HepG2 (cell line): ENCODE measurements around the gene NRL. TPM values are rescaled to one million over a fixed set of nuclear protein-coding genes. Genes with fewer than 3 reads are reported as not detected.

Experiments used
- FLYWCH1 ChIP-seq: sonication (generic); formaldehyde crosslinking; IDR thresholded peaks from 2 replicates; pipeline ENCODE4 v1.8.1; 2023; ENCODE audit warnings: mild to moderate bottlenecking, missing genetic modification reagents
- KLF6 ChIP-seq: IDR thresholded peaks from 2 replicates; pipeline ENCODE4 v1.8.0; 2016; ENCODE audit warnings: missing biosample characterization, missing genetic modification reagents
- PRPF4 ChIP-seq: fragments of 200-400 bp; formaldehyde crosslinking; IDR thresholded peaks from 2 replicates; pipeline ENCODE4 v1.6.1; 2016; ENCODE audit warnings: low read length, low read depth; ENCODE audit not compliant: poor library complexity, severe bottlenecking
- RBM39 ChIP-seq: fragments of 200-400 bp; formaldehyde crosslinking; IDR thresholded peaks from one replicate; pipeline ENCODE4 v1.6.1; 2018; ENCODE audit warnings: antibody characterized with exemption, mild to moderate bottlenecking, low read depth, low read length; ENCODE audit not compliant: poor library complexity, severe bottlenecking
- SCMH1 ChIP-seq: sonication (generic); formaldehyde crosslinking; IDR thresholded peaks from 2 replicates; pipeline ENCODE4 v1.9.0; 2021; ENCODE audit warnings: missing genetic modification reagents, mild to moderate bottlenecking, borderline replicate concordance
- SSRP1 ChIP-seq: IDR thresholded peaks from 2 replicates; pipeline ENCODE4 v1.6.1; 2016; ENCODE audit warnings: control low read depth
- ZNF598 ChIP-seq: sonication (generic); formaldehyde crosslinking; IDR thresholded peaks from 2 replicates; pipeline ENCODE4 v1.5.1; 2020; ENCODE audit warnings: mild to moderate bottlenecking, missing genetic modification reagents, borderline replicate concordance
- ZNF816 ChIP-seq: sonication (generic); formaldehyde crosslinking; IDR thresholded peaks from 2 replicates; pipeline ENCODE4 v1.8.0; 2022; ENCODE audit warnings: missing genetic modification reagents, mild to moderate bottlenecking, borderline replicate concordance
- polyA plus RNA-seq, 8 experiments: library from polyadenylated mRNA; depleted of rRNA in 3 of 8; stranded (reverse) in 7 of 8; unstranded in 1 of 8; fragments of >200 nt; fragmentation: Illumina TruSeq in 4 of 8; extraction: Trizol in 4 of 8; gene quantifications; 2 replicates each; pipeline versions ENCODE4 v1.2.1 to v1.2.3, GENCODE V29; 2011 to 2016; ENCODE audit warnings: low read depth in 4 of 8, missing spikeins in 1 of 8, mixed read lengths in 1 of 8; ENCODE audit not compliant: insufficient read depth in 1 of 8
- total RNA-seq, 5 experiments: library from RNA; depleted of rRNA; stranded (reverse); fragments of >200 nt; fragmentation: Illumina TruSeq; extraction: Trizol; gene quantifications; 2 replicates each; pipeline ENCODE4 v1.2.3, GENCODE V29; 2016; ENCODE audit warnings: low read depth in 1 of 5
- TF ChIP-seq, protein P1 (sequence below): sonication (generic); formaldehyde crosslinking; IDR thresholded peaks from 2 replicates; pipeline ENCODE4 v1.5.0; 2020; ENCODE audit warnings: mild to moderate bottlenecking, missing genetic modification reagents, borderline replicate concordance
- TF ChIP-seq, protein P2 (sequence below), 2 experiments: sonication (generic) in 1 of 2; formaldehyde crosslinking in 1 of 2; IDR thresholded peaks; 2 replicates each; pipeline versions ENCODE4 v1.6.1 to v1.9.0; 2014 to 2022; ENCODE audit warnings: antibody characterized with exemption in 1 of 2, borderline replicate concordance in 1 of 2, inconsistent platforms in 1 of 2, low read depth in 1 of 2, missing genetic modification reagents in 1 of 2
- TF ChIP-seq, protein P3 (sequence below): sonication (generic); formaldehyde crosslinking; IDR thresholded peaks from 2 replicates; pipeline ENCODE4 v1.5.1; 2020; ENCODE audit warnings: mild to moderate bottlenecking, missing genetic modification reagents, borderline replicate concordance

Gene NRL
- total and polyA plus RNA-seq, 2 of the 13 experiments (the other 11 are each of a cell fraction or from before 2014, with no cell fraction given) = 2.5 to 4.7 TPM

DNA sequence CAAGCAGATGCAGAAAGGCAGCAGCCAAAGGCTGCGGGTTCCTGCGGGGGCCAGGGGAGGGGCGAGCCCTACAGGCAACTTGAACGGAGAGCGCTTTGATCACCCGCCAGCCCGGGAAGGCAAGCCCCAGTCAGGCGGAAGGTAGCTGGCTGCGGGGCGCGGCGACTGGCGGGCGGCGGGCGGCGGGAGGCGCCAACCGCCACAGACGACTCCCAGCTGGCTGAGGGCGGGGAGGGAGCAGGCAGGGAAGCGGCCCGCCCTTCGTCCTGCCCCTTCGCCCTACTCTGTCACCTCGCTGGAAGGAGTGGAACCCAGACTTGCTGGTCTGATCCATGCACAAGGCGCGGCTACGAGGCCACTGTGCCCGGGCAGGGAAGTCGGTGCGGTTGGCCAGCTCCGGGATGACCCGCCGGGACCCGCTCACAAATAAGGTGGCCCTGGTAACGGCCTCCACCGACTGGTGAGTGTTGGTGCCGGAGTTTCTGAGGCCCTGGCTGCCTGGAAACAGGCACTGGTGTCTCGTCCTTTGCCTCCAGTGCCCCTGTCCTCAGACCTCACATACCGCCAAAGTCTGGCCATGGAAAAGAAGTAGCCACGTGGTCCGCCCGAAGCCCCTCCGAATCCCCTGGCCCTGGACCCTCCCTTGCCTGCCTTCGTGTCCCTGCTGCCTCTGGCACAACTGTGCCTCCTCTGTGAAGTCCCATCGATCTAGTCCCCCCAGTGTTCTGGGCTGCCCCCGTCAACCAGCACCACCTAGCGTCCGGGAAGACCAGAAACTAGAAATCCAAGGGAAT is 78.4 kb downstream of the NRL start (continued):
- TF ChIP-seq SCMH1 (CRISPR knock-in tag) (no peak), RBM39 (peak; percentile 73), ZNF598 (CRISPR knock-in tag) (no peak; the same call in 1 of the 2 replicates), ZNF816 (CRISPR knock-in tag) (peak; percentile 50; the same call in 1 of the 2 replicates), FLYWCH1 (CRISPR knock-in tag) (peak; percentile 29; the same call in 1 of the 2 replicates), PRPF4 (no peak), SSRP1 (CRISPR knock-in tag) (0 out of 2 replicates have a peak, but pooled peaks have one; percentile 44), KLF6 (peak; percentile 67; the same call in 1 of the 2 replicates)
- TF ChIP-seq, protein P1, sequence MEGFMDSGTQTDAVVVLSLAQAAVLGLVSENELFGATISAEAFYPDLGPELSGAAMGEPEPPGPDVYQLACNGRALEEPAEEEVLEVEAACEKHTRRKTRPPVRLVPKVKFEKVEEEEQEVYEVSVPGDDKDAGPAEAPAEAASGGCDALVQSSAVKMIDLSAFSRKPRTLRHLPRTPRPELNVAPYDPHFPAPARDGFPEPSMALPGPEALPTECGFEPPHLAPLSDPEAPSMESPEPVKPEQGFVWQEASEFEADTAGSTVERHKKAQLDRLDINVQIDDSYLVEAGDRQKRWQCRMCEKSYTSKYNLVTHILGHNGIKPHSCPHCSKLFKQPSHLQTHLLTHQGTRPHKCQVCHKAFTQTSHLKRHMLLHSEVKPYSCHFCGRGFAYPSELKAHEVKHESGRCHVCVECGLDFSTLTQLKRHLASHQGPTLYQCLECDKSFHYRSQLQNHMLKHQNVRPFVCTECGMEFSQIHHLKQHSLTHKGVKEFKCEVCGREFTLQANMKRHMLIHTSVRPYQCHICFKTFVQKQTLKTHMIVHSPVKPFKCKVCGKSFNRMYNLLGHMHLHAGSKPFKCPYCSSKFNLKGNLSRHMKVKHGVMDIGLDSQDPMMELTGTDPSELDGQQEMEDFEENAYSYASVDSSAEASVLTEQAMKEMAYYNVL (CRISPR knock-in tag) = no peak; the same call in 1 of the 2 replicates
- TF ChIP-seq, protein P2, sequence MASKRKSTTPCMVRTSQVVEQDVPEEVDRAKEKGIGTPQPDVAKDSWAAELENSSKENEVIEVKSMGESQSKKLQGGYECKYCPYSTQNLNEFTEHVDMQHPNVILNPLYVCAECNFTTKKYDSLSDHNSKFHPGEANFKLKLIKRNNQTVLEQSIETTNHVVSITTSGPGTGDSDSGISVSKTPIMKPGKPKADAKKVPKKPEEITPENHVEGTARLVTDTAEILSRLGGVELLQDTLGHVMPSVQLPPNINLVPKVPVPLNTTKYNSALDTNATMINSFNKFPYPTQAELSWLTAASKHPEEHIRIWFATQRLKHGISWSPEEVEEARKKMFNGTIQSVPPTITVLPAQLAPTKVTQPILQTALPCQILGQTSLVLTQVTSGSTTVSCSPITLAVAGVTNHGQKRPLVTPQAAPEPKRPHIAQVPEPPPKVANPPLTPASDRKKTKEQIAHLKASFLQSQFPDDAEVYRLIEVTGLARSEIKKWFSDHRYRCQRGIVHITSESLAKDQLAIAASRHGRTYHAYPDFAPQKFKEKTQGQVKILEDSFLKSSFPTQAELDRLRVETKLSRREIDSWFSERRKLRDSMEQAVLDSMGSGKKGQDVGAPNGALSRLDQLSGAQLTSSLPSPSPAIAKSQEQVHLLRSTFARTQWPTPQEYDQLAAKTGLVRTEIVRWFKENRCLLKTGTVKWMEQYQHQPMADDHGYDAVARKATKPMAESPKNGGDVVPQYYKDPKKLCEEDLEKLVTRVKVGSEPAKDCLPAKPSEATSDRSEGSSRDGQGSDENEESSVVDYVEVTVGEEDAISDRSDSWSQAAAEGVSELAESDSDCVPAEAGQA (IDR thresholded peaks at IDR 0.05; ENCODE audit: low read depth) = no peak; the same call in 1 of the 2 replicates
- TF ChIP-seq, protein P2 (CRISPR knock-in tag; IDR thresholded peaks at IDR 0.05; ENCODE audit: borderline replicate concordance) = no peak
- TF ChIP-seq, protein P3, sequence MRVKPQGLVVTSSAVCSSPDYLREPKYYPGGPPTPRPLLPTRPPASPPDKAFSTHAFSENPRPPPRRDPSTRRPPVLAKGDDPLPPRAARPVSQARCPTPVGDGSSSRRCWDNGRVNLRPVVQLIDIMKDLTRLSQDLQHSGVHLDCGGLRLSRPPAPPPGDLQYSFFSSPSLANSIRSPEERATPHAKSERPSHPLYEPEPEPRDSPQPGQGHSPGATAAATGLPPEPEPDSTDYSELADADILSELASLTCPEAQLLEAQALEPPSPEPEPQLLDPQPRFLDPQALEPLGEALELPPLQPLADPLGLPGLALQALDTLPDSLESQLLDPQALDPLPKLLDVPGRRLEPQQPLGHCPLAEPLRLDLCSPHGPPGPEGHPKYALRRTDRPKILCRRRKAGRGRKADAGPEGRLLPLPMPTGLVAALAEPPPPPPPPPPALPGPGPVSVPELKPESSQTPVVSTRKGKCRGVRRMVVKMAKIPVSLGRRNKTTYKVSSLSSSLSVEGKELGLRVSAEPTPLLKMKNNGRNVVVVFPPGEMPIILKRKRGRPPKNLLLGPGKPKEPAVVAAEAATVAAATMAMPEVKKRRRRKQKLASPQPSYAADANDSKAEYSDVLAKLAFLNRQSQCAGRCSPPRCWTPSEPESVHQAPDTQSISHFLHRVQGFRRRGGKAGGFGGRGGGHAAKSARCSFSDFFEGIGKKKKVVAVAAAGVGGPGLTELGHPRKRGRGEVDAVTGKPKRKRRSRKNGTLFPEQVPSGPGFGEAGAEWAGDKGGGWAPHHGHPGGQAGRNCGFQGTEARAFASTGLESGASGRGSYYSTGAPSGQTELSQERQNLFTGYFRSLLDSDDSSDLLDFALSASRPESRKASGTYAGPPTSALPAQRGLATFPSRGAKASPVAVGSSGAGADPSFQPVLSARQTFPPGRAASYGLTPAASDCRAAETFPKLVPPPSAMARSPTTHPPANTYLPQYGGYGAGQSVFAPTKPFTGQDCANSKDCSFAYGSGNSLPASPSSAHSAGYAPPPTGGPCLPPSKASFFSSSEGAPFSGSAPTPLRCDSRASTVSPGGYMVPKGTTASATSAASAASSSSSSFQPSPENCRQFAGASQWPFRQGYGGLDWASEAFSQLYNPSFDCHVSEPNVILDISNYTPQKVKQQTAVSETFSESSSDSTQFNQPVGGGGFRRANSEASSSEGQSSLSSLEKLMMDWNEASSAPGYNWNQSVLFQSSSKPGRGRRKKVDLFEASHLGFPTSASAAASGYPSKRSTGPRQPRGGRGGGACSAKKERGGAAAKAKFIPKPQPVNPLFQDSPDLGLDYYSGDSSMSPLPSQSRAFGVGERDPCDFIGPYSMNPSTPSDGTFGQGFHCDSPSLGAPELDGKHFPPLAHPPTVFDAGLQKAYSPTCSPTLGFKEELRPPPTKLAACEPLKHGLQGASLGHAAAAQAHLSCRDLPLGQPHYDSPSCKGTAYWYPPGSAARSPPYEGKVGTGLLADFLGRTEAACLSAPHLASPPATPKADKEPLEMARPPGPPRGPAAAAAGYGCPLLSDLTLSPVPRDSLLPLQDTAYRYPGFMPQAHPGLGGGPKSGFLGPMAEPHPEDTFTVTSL (CRISPR knock-in tag) = 0 out of 2 replicates have a peak, but pooled peaks have one; percentile 6
